Measurements from ENCODE around the gene INS. TPM values are rescaled to one million over a fixed set of nuclear protein-coding genes. Genes with fewer than 3 reads are reported as not detected.

The INS gene
- total RNA-seq, 1 experiment from 2014 or later, result not detected

DNA sequence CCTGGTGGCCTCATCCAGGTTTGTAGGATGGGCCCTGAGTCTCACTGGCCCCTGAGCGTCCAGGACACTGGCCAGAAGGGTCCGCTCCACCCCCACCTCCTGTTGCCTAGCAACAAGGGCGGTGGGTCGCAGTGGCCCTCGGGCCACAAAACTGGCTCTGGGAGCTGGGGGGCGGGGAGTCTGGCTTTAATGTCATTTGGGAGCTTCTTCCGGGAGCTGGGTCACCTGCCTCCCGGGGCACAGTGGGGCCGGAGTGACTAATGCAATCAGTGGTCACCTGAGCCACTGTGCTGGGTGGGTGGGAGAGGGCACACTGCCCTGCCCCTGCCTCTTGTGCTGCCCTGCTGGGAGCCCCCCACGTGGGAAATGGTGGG, 8.0 kb upstream of the INS start:
- DNase-seq, result peak; percentile 50
- intact Hi-C loops (cut with micrococcal nuclease; ENCODE audit: unreplicated experiment), result no loop called here
- Mint-ChIP-seq H3K27me3 (ENCODE audit: unreplicated experiment) (peaks cover 38% of the 10 kb centered on the region), H3K4me1 (ENCODE audit: low read depth, unreplicated experiment) (peaks cover 9% of the 10 kb centered on the region), H3K9me3 (ENCODE audit: low read depth, unreplicated experiment) (no peaks in the 10 kb centered on the region), H3K27ac (ENCODE audit: unreplicated experiment) (no peak overlapping the region), H3K4me3 (ENCODE audit: low read depth, unreplicated experiment) (no peak overlapping the region), H3K36me3 (ENCODE audit: insufficient read depth, unreplicated experiment) (peaks cover 11% of the 10 kb centered on the region)
- TF ChIP-seq, protein P1, sequence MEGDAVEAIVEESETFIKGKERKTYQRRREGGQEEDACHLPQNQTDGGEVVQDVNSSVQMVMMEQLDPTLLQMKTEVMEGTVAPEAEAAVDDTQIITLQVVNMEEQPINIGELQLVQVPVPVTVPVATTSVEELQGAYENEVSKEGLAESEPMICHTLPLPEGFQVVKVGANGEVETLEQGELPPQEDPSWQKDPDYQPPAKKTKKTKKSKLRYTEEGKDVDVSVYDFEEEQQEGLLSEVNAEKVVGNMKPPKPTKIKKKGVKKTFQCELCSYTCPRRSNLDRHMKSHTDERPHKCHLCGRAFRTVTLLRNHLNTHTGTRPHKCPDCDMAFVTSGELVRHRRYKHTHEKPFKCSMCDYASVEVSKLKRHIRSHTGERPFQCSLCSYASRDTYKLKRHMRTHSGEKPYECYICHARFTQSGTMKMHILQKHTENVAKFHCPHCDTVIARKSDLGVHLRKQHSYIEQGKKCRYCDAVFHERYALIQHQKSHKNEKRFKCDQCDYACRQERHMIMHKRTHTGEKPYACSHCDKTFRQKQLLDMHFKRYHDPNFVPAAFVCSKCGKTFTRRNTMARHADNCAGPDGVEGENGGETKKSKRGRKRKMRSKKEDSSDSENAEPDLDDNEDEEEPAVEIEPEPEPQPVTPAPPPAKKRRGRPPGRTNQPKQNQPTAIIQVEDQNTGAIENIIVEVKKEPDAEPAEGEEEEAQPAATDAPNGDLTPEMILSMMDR (IDR thresholded peaks at IDR 0.05; ENCODE audit: unreplicated experiment), result no peak
- BruUV-seq (replicated peaks), result no TSS peak
- CTCF ChIA-PET, result interaction anchor here (0.5 kb wide), 1 partner anchor 464 kb away, joined by 3 read pairs; no protein-coding TSS in a partner anchor

DNA sequence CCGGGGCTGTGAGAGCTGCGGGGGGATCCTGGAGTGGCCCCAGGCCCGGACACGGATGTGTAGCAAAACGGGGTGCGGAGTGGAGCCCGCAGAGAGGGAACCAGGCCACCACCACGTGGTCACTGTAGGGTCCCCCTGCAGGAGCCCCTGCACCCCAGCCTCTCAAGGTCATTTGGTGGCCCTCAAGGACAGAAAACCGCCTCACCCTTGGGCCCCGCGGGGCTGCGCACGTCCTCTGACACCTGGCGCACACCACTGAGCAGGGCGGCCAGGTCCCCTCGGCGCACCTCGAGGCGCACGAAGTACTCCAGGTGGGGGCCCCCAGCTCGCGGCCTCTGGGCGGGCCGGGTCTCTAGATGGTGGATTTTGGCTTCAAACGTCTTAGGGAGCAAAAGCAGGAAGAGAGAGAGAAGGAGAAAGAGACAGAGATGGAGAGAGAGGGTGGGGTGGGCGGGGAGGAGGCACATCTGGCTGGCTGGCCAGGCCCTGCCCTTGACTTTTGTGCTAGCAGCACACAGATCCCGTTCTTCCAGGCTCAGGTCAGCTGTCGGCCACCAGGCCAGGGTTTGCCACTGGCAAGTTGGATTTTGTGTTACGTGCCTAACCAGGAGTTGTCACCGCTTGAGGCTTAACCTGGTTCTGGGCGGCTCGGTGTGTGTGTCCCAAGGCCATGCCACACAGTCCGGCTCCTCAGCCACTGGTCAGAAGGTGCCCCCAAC, 7.4 kb upstream of the INS start:
- H3K4me1 Mint-ChIP-seq (ENCODE audit: low read depth, unreplicated experiment), result peaks cover 9% of the 10 kb centered on the region
- intact Hi-C loops (cut with micrococcal nuclease; ENCODE audit: unreplicated experiment), result no loop called here
- no peaks in the 10 kb centered on the region for H3K9me3 Mint-ChIP-seq (ENCODE audit: low read depth, unreplicated experiment)
- DNase-seq, result no peak
- peaks cover 40% of the 10 kb centered on the region for H3K27me3 Mint-ChIP-seq (ENCODE audit: unreplicated experiment)
- BruUV-seq (replicated peaks), result no TSS peak
- H3K4me3 Mint-ChIP-seq (ENCODE audit: low read depth, unreplicated experiment), result no peak overlapping the region
- TF ChIP-seq, protein P1 (IDR thresholded peaks at IDR 0.05; ENCODE audit: unreplicated experiment), result no peak
- CTCF ChIA-PET, result interaction anchor here (0.6 kb wide), 1 partner anchor 232 kb away, joined by 7 read pairs; the partner anchor contains the start of gene TSSC4
- H3K27ac Mint-ChIP-seq (ENCODE audit: unreplicated experiment), result no peak overlapping the region
- H3K36me3 Mint-ChIP-seq (ENCODE audit: insufficient read depth, unreplicated experiment), result peaks cover 11% of the 10 kb centered on the region

DNA sequence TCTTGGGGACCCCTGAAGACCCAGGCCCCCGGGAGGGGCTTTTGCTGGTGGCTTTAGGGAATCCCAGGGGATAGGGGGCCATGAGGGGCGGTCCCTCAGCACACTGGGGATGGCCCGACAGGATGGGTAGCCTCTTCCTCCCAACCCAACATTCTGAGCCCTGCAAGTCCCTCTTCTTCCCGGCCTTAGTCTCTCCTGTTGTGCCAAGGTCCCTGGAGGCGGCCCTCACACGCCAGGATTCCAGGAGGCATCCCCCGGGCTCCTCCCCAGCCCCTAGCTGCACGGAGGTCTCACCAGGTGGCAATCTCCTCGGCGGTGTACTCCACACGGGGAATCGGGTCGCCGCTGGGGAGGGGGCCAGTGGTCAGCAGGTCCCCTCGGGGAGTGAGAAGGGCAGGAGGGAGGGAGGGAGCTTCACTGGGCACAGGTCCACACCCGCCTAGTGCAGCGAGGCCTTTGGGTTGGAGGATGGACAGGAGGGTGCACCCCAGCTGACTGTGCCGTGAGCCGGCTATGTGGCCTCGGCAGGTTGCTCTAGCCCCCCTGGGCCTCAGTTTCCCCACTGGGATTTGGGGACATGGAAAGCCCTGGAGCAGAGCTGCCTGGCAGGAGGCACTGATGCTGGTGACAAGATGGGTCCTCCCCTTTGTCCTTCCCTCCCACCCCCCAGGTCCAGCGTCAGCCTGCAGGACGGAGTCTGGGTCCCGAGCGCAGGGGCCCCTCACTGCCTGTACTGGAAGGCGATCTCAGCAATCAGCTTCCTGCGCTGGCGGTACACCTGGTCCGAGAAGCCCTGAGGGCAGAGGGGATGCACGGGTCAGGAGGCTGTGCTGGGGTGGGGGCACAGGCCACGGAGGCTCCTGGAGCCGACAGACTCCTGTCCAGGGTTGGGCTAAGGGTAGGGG, 6.4 kb upstream of the INS start:
- Mint-ChIP-seq H3K27me3 (ENCODE audit: unreplicated experiment) (peaks cover 40% of the 10 kb centered on the region), H3K27ac (ENCODE audit: unreplicated experiment) (no peak overlapping the region), H3K4me1 (ENCODE audit: low read depth, unreplicated experiment) (peaks cover 9% of the 10 kb centered on the region), H3K4me3 (ENCODE audit: low read depth, unreplicated experiment) (no peak overlapping the region), H3K9me3 (ENCODE audit: low read depth, unreplicated experiment) (no peaks in the 10 kb centered on the region), H3K36me3 (ENCODE audit: insufficient read depth, unreplicated experiment) (peaks cover 11% of the 10 kb centered on the region)
- no peak for DNase-seq
- no TSS peak for BruUV-seq (replicated peaks)
- TF ChIP-seq, protein P1 (IDR thresholded peaks at IDR 0.05; ENCODE audit: unreplicated experiment), result no peak
- CTCF ChIA-PET, result no interaction called here
- intact Hi-C loops (cut with micrococcal nuclease; ENCODE audit: unreplicated experiment), result no loop called here

DNA sequence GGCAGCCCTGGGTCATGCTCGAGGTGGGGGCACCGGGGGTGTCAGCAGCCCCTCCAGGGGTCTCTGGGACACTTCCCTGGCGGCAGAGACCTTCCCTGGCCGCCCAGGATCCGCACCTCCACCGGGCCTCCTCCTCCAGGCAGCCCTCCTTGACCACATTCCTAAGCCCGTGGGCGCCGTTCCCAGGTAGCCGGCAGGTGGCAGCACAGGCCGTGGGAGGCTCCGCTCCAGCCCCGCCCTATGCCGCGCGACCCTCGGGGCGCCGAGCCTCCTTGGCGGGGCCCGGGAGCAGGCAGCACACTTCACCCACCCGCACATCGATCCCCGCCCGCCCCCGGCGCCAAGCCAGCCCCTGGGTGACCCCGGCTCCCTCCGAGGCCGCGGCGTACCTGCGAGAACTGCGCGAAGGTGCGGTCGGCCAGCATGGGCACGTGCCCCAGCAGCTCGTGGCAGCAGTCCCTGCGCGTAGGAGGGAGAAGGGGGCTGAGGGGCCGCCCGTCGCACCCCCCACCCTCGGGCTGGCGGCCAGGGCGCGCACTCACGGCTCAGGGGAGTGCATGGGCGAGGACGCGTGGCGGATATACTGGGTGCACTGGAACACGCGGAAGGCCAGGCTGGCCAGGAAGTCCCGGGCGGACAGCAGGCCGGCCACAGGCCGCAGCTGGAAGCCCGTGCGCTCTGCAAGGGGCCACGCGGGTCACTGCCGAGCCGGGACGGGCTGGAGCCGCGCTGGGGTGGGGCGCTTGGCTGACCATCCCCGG, 5.3 kb upstream of the INS start:
- Mint-ChIP-seq H3K4me1 (ENCODE audit: low read depth, unreplicated experiment) (peaks cover 9% of the 10 kb centered on the region), H3K36me3 (ENCODE audit: insufficient read depth, unreplicated experiment) (peaks cover 11% of the 10 kb centered on the region), H3K27ac (ENCODE audit: unreplicated experiment) (no peak overlapping the region), H3K27me3 (ENCODE audit: unreplicated experiment) (peaks cover 39% of the 10 kb centered on the region), H3K9me3 (ENCODE audit: low read depth, unreplicated experiment) (no peaks in the 10 kb centered on the region), H3K4me3 (ENCODE audit: low read depth, unreplicated experiment) (no peak overlapping the region)
- CTCF ChIA-PET, result no interaction called here
- DNase-seq, result peak; percentile 64
- TF ChIP-seq, protein P1 (IDR thresholded peaks at IDR 0.05; ENCODE audit: unreplicated experiment), result peak; percentile 83
- intact Hi-C loops (cut with micrococcal nuclease; ENCODE audit: unreplicated experiment), result no loop called here
- BruUV-seq (replicated peaks), result no TSS peak

Measured in Calu3 (cell line).